K562 (cell line): ENCODE measurements around the gene KCNMB2. TPM values are rescaled to one million over a fixed set of nuclear protein-coding genes. Genes with fewer than 3 reads are reported as not detected.

Source experiments
- ATAC-seq: fragments of 200-7000 bp; cut with Tn5 transposase; 3 replicates; pipeline ENCODE4 v1.9.1; 2020; ENCODE audit warnings: moderate library complexity
- BruUV-seq: library from RNA; stranded (reverse); fragments of 400-500 nt; replicated peaks from 2 replicates; lab custom pipeline; 2021; lab: Mats Ljungman, UMichigan
- CTCF ChIA-PET: fragments of 300-600 bp; formaldehyde crosslinking; extraction: SDS; loops from one replicate; lab custom pipeline; 2021; ENCODE audit warnings: low intra/inter-chr PET ratio; lab: Yijun Ruan, JAX
- POLR2A ChIA-PET: fragments of 300-600, 350-650 bp; sonication (Branson Sonifier 250); formaldehyde crosslinking; extraction: SDS; loops from one replicate; lab custom pipeline; 2021; ENCODE audit warnings: antibody characterized with exemption, inconsistent platforms; lab: Yijun Ruan, JAX
- DNase-seq, 4 experiments: peaks; one replicate each; pipeline versions ENCODE4 v3.0.0 to v3.0.0-alpha.2; 2011 to 2018; ENCODE audit warnings: low spot score in 3 of 4, mixed read lengths in 3 of 4; ENCODE audit errors: extremely low read depth in 1 of 4
- FAIRE-seq: peaks from 2 replicates; lab custom pipeline; 2011; peaks lifted over from hg19 to GRCh38; lab: Jason Lieb, UNC
- H2AFZ ChIP-seq: 2 replicates; pipeline ENCODE4 v1.6.0; 2011; ENCODE audit warnings: low read depth, low read length, control low read depth, inconsistent platforms
- H3K27ac ChIP-seq: fragments of 200-600 bp; 3 replicates; pipeline ENCODE4 v1.8.0; 2011; ENCODE audit warnings: low read depth, mild to moderate bottlenecking, control low read depth, inconsistent platforms, low read length, moderate library complexity, mixed read lengths; ENCODE audit errors: extremely low read depth
- H3K27me3 ChIP-seq, 2 experiments: fragments of 300-600 bp in 1 of 2; 2 replicates in 1 of 2; 3 replicates in 1 of 2; pipeline versions ENCODE4 v1.6.0 to v1.8.0; 2011; ENCODE audit warnings: inconsistent platforms in 2 of 2, low read length in 2 of 2, mild to moderate bottlenecking in 1 of 2, mixed read lengths in 1 of 2, moderate library complexity in 1 of 2; ENCODE audit not compliant: control insufficient read depth in 2 of 2, insufficient read depth in 2 of 2
- H3K36me3 ChIP-seq: fragments of 300-600 bp; 3 replicates; pipeline ENCODE4 v1.8.0; 2011; ENCODE audit warnings: mild to moderate bottlenecking, low read length, inconsistent platforms; ENCODE audit not compliant: control insufficient read depth, insufficient read depth
- H3K4me1 ChIP-seq, 2 experiments: fragments of 200-600 bp in 1 of 2; replicated peaks in 1 of 2; 2 replicates in 1 of 2; 3 replicates in 1 of 2; pipeline versions ENCODE4 v1.5.1 to v1.8.0; 2011; ENCODE audit warnings: inconsistent platforms in 2 of 2, low read length in 2 of 2, mild to moderate bottlenecking in 1 of 2, mixed read lengths in 1 of 2, moderate library complexity in 1 of 2; ENCODE audit not compliant: control insufficient read depth in 2 of 2, insufficient read depth in 2 of 2
- H3K4me2 ChIP-seq: 2 replicates; pipeline ENCODE4 v1.6.1; 2011; ENCODE audit warnings: low read length, control low read depth, inconsistent platforms, mixed read lengths; ENCODE audit not compliant: insufficient read depth
- H3K4me3 ChIP-seq: fragments of 200-600 bp; sonication (generic), shearing (Covaris generic); 2 replicates; pipeline ENCODE4 v1.5.1; 2016; ENCODE audit warnings: control low read depth, inconsistent platforms
- H3K79me2 ChIP-seq: fragments of 200-600 bp; 3 replicates; pipeline ENCODE4 v1.8.0; 2011; ENCODE audit warnings: low read length, inconsistent platforms; ENCODE audit not compliant: control insufficient read depth, insufficient read depth
- H3K9ac ChIP-seq, 2 experiments: 2 replicates each; pipeline versions ENCODE4 v1.6.0 to v1.6.1; 2011; ENCODE audit warnings: low read depth in 2 of 2, low read length in 2 of 2, control low read depth in 1 of 2, inconsistent platforms in 1 of 2, mild to moderate bottlenecking in 1 of 2, mixed read lengths in 1 of 2; ENCODE audit not compliant: insufficient read depth in 1 of 2
- H3K9me1 ChIP-seq: one replicate; pipeline ENCODE4 v1.6.0; 2011; ENCODE audit warnings: inconsistent platforms, mild to moderate bottlenecking, low read length, moderate library complexity; ENCODE audit not compliant: control insufficient read depth, insufficient read depth
- H3K9me3 ChIP-seq: replicated peaks from 2 replicates; pipeline ENCODE4 v1.5.1; 2011; ENCODE audit warnings: low read depth, low read length, inconsistent platforms; ENCODE audit not compliant: control insufficient read depth, insufficient read depth
- H4K20me1 ChIP-seq: replicated peaks from 2 replicates; pipeline ENCODE4 v1.6.1; 2011; ENCODE audit warnings: low read length, inconsistent platforms, mixed read lengths; ENCODE audit not compliant: control insufficient read depth, insufficient read depth
- ADNP ChIP-seq: fragments of 200-800 bp; sonication (Bioruptor generic); IDR thresholded peaks from 2 replicates; pipeline ENCODE4 v1.6.1; 2016; ENCODE audit warnings: missing genetic modification characterization, missing compliant biosample characterization
- CHD4 ChIP-seq: fragments of 200-600 bp; sonication (generic); IDR thresholded peaks from 3 replicates; pipeline ENCODE4 v1.6.1; 2012; ENCODE audit warnings: low read depth, mild to moderate bottlenecking, mixed read lengths, low read length, inconsistent platforms; ENCODE audit not compliant: insufficient read depth, insufficient replicate concordance, poor library complexity, severe bottlenecking
- FOXA3 ChIP-seq, 2 experiments: fragments of 450-650 bp in 1 of 2; sonication (generic) in 1 of 2; formaldehyde crosslinking; IDR thresholded peaks in 1 of 2; conservative IDR thresholded peaks in 1 of 2; 2 replicates each; pipeline versions ENCODE4 v1.4.0 to v1.8.0; 2020 to 2022; ENCODE audit warnings: mild to moderate bottlenecking in 2 of 2, missing genetic modification reagents in 1 of 2
- RAD21 ChIP-seq, 2 experiments: fragments of 250-450 bp in 1 of 2; fragments of 450-650 bp in 1 of 2; sonication (Bioruptor Pico) in 1 of 2; formaldehyde crosslinking in 1 of 2; IDR thresholded peaks in 1 of 2; conservative IDR thresholded peaks in 1 of 2; 2 replicates each; pipeline versions ENCODE4 v1.4.0 to v1.8.0; 2020 to 2022; ENCODE audit warnings: mild to moderate bottlenecking in 2 of 2, moderate library complexity in 1 of 2
- SREBF2 ChIP-seq: sonication (generic); formaldehyde crosslinking; IDR thresholded peaks from 2 replicates; pipeline ENCODE4 v1.4.0; 2020; ENCODE audit warnings: mild to moderate bottlenecking, missing genetic modification reagents
- STAT5A ChIP-seq: IDR thresholded peaks from 2 replicates; pipeline ENCODE4 v1.6.1; 2012; ENCODE audit warnings: low read length, inconsistent platforms, borderline replicate concordance
- ZNF282 ChIP-seq: sonication (generic); formaldehyde crosslinking; IDR thresholded peaks from 2 replicates; pipeline ENCODE4 v1.8.1; 2023; ENCODE audit warnings: missing genetic modification reagents
- ZNF316 ChIP-seq: fragments of 450-650 bp; IDR thresholded peaks from 2 replicates; pipeline ENCODE4 v1.6.1; 2016
- ZNF589 ChIP-seq: fragments of 200-800 bp; sonication (Bioruptor generic); IDR thresholded peaks from 2 replicates; pipeline ENCODE4 v1.6.1; 2016; ENCODE audit warnings: low read depth, missing genetic modification characterization, missing compliant biosample characterization
- ZNF707 ChIP-seq: fragments of 250-450 bp; sonication (Bioruptor Pico); conservative IDR thresholded peaks from 2 replicates; pipeline ENCODE4 v1.8.0; 2022; ENCODE audit warnings: inconsistent platforms, mild to moderate bottlenecking, moderate library complexity
- WGBS: fragments of 100-300 bp; shearing (Covaris generic); methylation state at CpG from one replicate; pipeline ENCODE4 v1.1.6; 2016; ENCODE audit warnings: low coverage, mixed read lengths; ENCODE audit not compliant: insufficient coverage; ENCODE audit errors: missing lambda C conversion rate; 5-methylcytosine and 5-hydroxymethylcytosine counted together
- in situ Hi-C: fragments of 300-500 bp; cut with MboI; formaldehyde crosslinking; loops from 4 replicates; pipeline ENCODE4 v1.15.0; 2018; ENCODE audit warnings: inconsistent platforms, mixed read lengths
- intact Hi-C: fragments of 100-400 bp; cut with micrococcal nuclease; formaldehyde crosslinking; loops from 2 replicates; pipeline ENCODE4 v1.14.2; 2022
- polyA plus RNA-seq, 8 experiments: library from polyadenylated mRNA; depleted of rRNA in 4 of 8; stranded (reverse) in 5 of 8; unstranded in 3 of 8; fragments of >200 nt; fragmentation: Nextera tagmentation in 2 of 8; fragmentation: Illumina TruSeq in 1 of 8; extraction: Ambion mirVana in 2 of 8; extraction: Trizol in 1 of 8; gene quantifications; 2 replicates each; pipeline versions ENCODE4 v1.2.1 to v1.2.3, GENCODE V29; 2011 to 2014; ENCODE audit warnings: inconsistent platforms in 1 of 8, missing spikeins in 1 of 8
- total RNA-seq, 7 experiments: library from RNA; depleted of rRNA in 6 of 7; stranded (reverse); fragments of >200 nt in 6 of 7; fragmentation: Illumina TruSeq in 2 of 7; extraction: Trizol in 2 of 7; gene quantifications; 2 replicates each; pipeline versions ENCODE4 v1.2.1 to v1.2.3, GENCODE V29; 2011 to 2021; ENCODE audit warnings: low replicate concordance in 1 of 7

KCNMB2 gene
- total and polyA plus RNA-seq, 9 of the 15 experiments (the other 6 are each of a cell fraction or from before 2014, with no cell fraction given) = 0.04 to 0.15 TPM; not detected in 7

- no peaks in the 10 kb centered on the region for H3K79me2 ChIP-seq
- intact Hi-C loops = no loop called here
- ATAC-seq (no peak), FAIRE-seq (no peak)
- no peak overlapping the region for H3K4me3 ChIP-seq
- in situ Hi-C loops = no loop called here
- H2AFZ ChIP-seq = no peak overlapping the region
- no peaks in the 10 kb centered on the region for H3K9me1 ChIP-seq
- H3K4me2 ChIP-seq = no peak overlapping the region
- H3K36me3 ChIP-seq = no peaks in the 10 kb centered on the region
- no peaks in the 10 kb centered on the region for H3K27me3 ChIP-seq
- H3K4me1 ChIP-seq = no peaks in the 10 kb centered on the region
- BruUV-seq = no TSS peak
- no peaks in the 10 kb centered on the region for H3K9me3 ChIP-seq
- TF ChIP-seq STAT5A (no peak), ZNF707 (CRISPR knock-in tag) (no peak), RAD21 (CRISPR knock-in tag; conservative IDR thresholded peaks at IDR 0.05 in 1 of 2, IDR thresholded peaks at IDR 0.05 in 1 of 2) (no peak), ZNF316 (no peak), SREBF2 (CRISPR knock-in tag) (no peak), FOXA3 (CRISPR knock-in tag; conservative IDR thresholded peaks at IDR 0.05 in 1 of 2, IDR thresholded peaks at IDR 0.05 in 1 of 2) (no peak), CHD4 (no peak), ADNP (tag) (no peak), ZNF589 (no peak), ZNF282 (CRISPR knock-in tag) (no peak)
- TF ChIP-seq, all 486 proteins: peak for 0
- Histone ChIP-seq H4K20me1 (no peaks in the 10 kb centered on the region), H3K27ac (no peak overlapping the region), H3K9ac (no peak overlapping the region)
- no peak for DNase-seq
- WGBS = 0% methylated on average over 3 of the region's 3 CpGs
- ChIA-PET POLR2A (no interaction called here), CTCF (no interaction called here)
Measured at GRCh38 chr3:178645503-178645902, 109.3 kb downstream of the KCNMB2 start.
